HCT116 (cell line): Measurements from ENCODE around the gene SPNS1. TPM values are rescaled to one million over a fixed set of nuclear protein-coding genes. Genes with fewer than 3 reads are reported as not detected.
"Not testable (repeated sequence)": the region's sequence is repeated elsewhere in the genome, so short reads cannot be mapped to it uniquely, and the experiment has no call there.

Experiments
- ATAC-seq: fragments of 200-7000 bp; cut with Tn5 transposase; 2 replicates; pipeline ENCODE4 v1.9.1; 2020; ENCODE audit warnings: mild to moderate bottlenecking, moderate library complexity
- BruUV-seq: library from RNA; stranded (reverse); fragments of 400-500 nt; replicated peaks from 2 replicates; lab custom pipeline; 2021; lab: Mats Ljungman, UMichigan
- CTCF ChIA-PET: fragments of 300-600 bp; sonication (Branson Sonifier 250); formaldehyde crosslinking; loops from one replicate; lab custom pipeline; 2021; ENCODE audit warnings: antibody characterized with exemption; lab: Charles Lee
- POLR2A ChIA-PET: fragments of 300-600, 350-600 bp; sonication (Branson Sonifier 250); formaldehyde crosslinking; loops from one replicate; lab custom pipeline; 2021; ENCODE audit warnings: antibody characterized with exemption; lab: Charles Lee
- RAD21 ChIA-PET, 2 experiments: fragments of 300-600 bp; sonication (Branson Sonifier 250); formaldehyde crosslinking; loops; one replicate each; lab custom pipeline; 2023; ENCODE audit warnings: low total read pairs in 2 of 2; ENCODE audit not compliant: uncharacterized antibody in 2 of 2, unreplicated experiment in 2 of 2, low non-redundant PET in 1 of 2; lab: Charles Lee
- DNase-seq: peaks from one replicate; pipeline ENCODE4 v3.0.0-alpha.2; 2010; ENCODE audit warnings: low read depth, low spot score
- H2AFZ ChIP-seq: fragments of 200-600 bp; shearing (Covaris generic), sonication (generic); 2 replicates; pipeline ENCODE4 v1.6.1; 2017; ENCODE audit warnings: low read depth, mixed run types, mixed read lengths, antibody characterized with exemption, low read length; ENCODE audit not compliant: poor library complexity, severe bottlenecking
- H3K27ac ChIP-seq: 2 replicates; pipeline ENCODE4 v1.5.1; 2012; ENCODE audit warnings: low read depth, low read length
- H3K27me3 ChIP-seq: fragments of 200-600 bp; sonication (generic); 2 replicates; pipeline ENCODE4 v1.6.1; 2016; ENCODE audit warnings: mixed run types, low read length, mixed read lengths; ENCODE audit not compliant: insufficient read depth
- H3K36me3 ChIP-seq, 2 experiments: fragments of 200-500 bp in 1 of 2; fragments of 200-600 bp in 1 of 2; sonication (Bioruptor generic) in 1 of 2; sonication (generic) in 1 of 2; 2 replicates each; pipeline versions ENCODE4 v1.5.1 to v1.6.1; 2014 to 2016; ENCODE audit warnings: low read length in 2 of 2, inconsistent platforms in 1 of 2, mixed read lengths in 1 of 2, mixed run types in 1 of 2; ENCODE audit not compliant: insufficient read depth in 2 of 2, control insufficient read depth in 1 of 2
- H3K4me1 ChIP-seq, 2 experiments: fragments of 200-600 bp in 1 of 2; sonication (generic) in 1 of 2; 2 replicates each; pipeline versions ENCODE4 v1.5.1 to v1.6.1; 2012 to 2017; ENCODE audit warnings: low read length in 2 of 2, inconsistent platforms in 1 of 2, mild to moderate bottlenecking in 1 of 2, mixed read lengths in 1 of 2, mixed run types in 1 of 2, moderate library complexity in 1 of 2; ENCODE audit not compliant: insufficient read depth in 2 of 2, control insufficient read depth in 1 of 2
- H3K4me2 ChIP-seq: fragments of 200-600 bp; sonication (generic); 2 replicates; pipeline ENCODE4 v1.6.1; 2017; ENCODE audit warnings: mixed run types, low read length, mixed read lengths
- H3K4me3 ChIP-seq, 2 experiments: fragments of 200-600 bp in 1 of 2; sonication (generic) in 1 of 2; replicated peaks in 1 of 2; 2 replicates each; pipeline ENCODE4 v1.5.1; 2011 to 2016; ENCODE audit warnings: low read length in 2 of 2, control low read depth in 1 of 2, low read depth in 1 of 2, mild to moderate bottlenecking in 1 of 2, mixed read lengths in 1 of 2, mixed run types in 1 of 2
- H3K79me2 ChIP-seq: fragments of 200-600 bp; sonication (generic); 2 replicates; pipeline ENCODE4 v1.6.1; 2017; ENCODE audit warnings: mild to moderate bottlenecking, mixed run types, low read length, moderate library complexity, mixed read lengths; ENCODE audit not compliant: insufficient read depth
- H3K9ac ChIP-seq: fragments of 200-600 bp; sonication (generic); 2 replicates; pipeline ENCODE4 v1.6.1; 2016; ENCODE audit warnings: low read length, mixed read lengths
- H3K9me2 ChIP-seq: fragments of 200-600 bp; sonication (generic), shearing (Covaris generic); 2 replicates; pipeline ENCODE4 v1.6.1; 2017; ENCODE audit warnings: mixed run types, mild to moderate bottlenecking, moderate library complexity; ENCODE audit not compliant: insufficient read depth
- H3K9me3 ChIP-seq, 2 experiments: fragments of 200-500 bp in 1 of 2; fragments of 200-600 bp in 1 of 2; sonication (Bioruptor generic) in 1 of 2; sonication (generic) in 1 of 2; 2 replicates each; pipeline ENCODE4 v1.6.1; 2014 to 2017; ENCODE audit warnings: low read length in 2 of 2, mixed read lengths in 2 of 2, inconsistent platforms in 1 of 2, low read depth in 1 of 2, mild to moderate bottlenecking in 1 of 2, mixed run types in 1 of 2, moderate library complexity in 1 of 2; ENCODE audit not compliant: control insufficient read depth in 1 of 2, insufficient read depth in 1 of 2
- H4K20me1 ChIP-seq: fragments of 200-600 bp; sonication (generic), shearing (Covaris generic); 2 replicates; pipeline ENCODE4 v1.6.1; 2017; ENCODE audit warnings: mixed run types, mild to moderate bottlenecking, moderate library complexity; ENCODE audit not compliant: insufficient read depth
- CBX3 ChIP-seq: IDR thresholded peaks from 2 replicates; pipeline ENCODE4 v1.6.1; 2012; ENCODE audit warnings: low read depth
- RAD21 ChIP-seq: IDR thresholded peaks from 2 replicates; pipeline ENCODE4 v1.6.1; 2012; ENCODE audit warnings: low read depth, mild to moderate bottlenecking
- REST ChIP-seq: IDR thresholded peaks from 2 replicates; pipeline ENCODE4 v1.6.1; 2012; ENCODE audit warnings: low read depth
- SRF ChIP-seq: IDR thresholded peaks from 2 replicates; pipeline ENCODE4 v1.6.1; 2012; ENCODE audit warnings: low read depth
- ZFX ChIP-seq: fragments of 450-650 bp; IDR thresholded peaks from 2 replicates; pipeline ENCODE4 v1.6.1; 2017
- intact Hi-C: fragments of 100-400 bp; cut with micrococcal nuclease; formaldehyde crosslinking; loops from 2 replicates; pipeline ENCODE4 v1.10.0; 2022
- total RNA-seq: library from RNA; stranded (reverse); gene quantifications from one replicate; pipeline ENCODE4 v1.2.1, GENCODE V29; 2021; ENCODE audit not compliant: unreplicated experiment
- TF ChIP-seq, protein P1 (sequence below): IDR thresholded peaks from 2 replicates; pipeline ENCODE4 v1.6.1; 2012
- TF ChIP-seq, protein P2 (sequence below): IDR thresholded peaks from 2 replicates; pipeline ENCODE4 v1.6.1; 2011; ENCODE audit warnings: mild to moderate bottlenecking, low read length, moderate library complexity; ENCODE audit not compliant: insufficient replicate concordance; ENCODE audit errors: extremely low read depth
- TF ChIP-seq, protein P3 (sequence below), 3 experiments: fragments of 200-600 bp in 1 of 3; sonication (generic) in 1 of 3; IDR thresholded peaks in 2 of 3; conservative IDR thresholded peaks in 1 of 3; 2 replicates each; pipeline ENCODE4 v1.5.1; 2012 to 2017; ENCODE audit warnings: low read depth in 2 of 3, low read length in 2 of 3, antibody characterized with exemption in 1 of 3, borderline replicate concordance in 1 of 3, control low read depth in 1 of 3, mild to moderate bottlenecking in 1 of 3, mixed read lengths in 1 of 3, mixed run types in 1 of 3, moderate library complexity in 1 of 3; ENCODE audit not compliant: insufficient read depth in 1 of 3

Gene SPNS1
- total RNA-seq, 1 experiment from 2014 or later = 32.3 TPM

GRCh38 chr16:28980330-28980729 is 5.8 kb downstream of the SPNS1 start:
- peak; percentile 64 for ATAC-seq

DNA sequence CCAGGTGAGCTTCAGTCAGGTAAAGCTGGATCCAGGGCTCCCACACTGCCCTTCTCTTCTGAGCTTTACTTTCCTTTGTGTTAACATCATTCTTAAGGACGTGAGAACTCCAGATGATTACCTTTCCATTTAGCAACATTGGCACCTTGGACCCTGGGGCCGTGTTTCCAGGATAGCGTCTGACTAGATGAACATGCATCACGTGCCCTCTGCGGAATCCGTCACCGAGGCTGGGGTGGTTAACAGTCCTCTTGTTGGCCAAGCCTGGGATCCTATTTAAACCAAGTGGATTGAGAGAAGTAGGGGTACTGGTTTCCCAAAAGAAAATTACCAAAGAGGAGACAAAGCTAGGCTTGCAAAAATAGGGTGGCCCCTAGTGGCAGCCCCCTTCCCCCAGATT is 6.4 kb downstream of the SPNS1 start:
- H3K4me2 ChIP-seq = no peak overlapping the region
- no TSS peak for BruUV-seq
- H3K27me3 ChIP-seq = no peaks in the 10 kb centered on the region
- H3K9ac ChIP-seq = no peak overlapping the region
- no peaks in the 10 kb centered on the region for H3K79me2 ChIP-seq
- ChIA-PET CTCF (no interaction called here), RAD21 (no interaction called here), POLR2A (no interaction called here)
- no peaks in the 10 kb centered on the region for H3K9me2 ChIP-seq
- no peak overlapping the region for H3K27ac ChIP-seq
- TF ChIP-seq ZFX (no peak), SRF (no peak), REST (no peak), RAD21 (no peak), CBX3 (no peak)
- TF ChIP-seq, protein P1, sequence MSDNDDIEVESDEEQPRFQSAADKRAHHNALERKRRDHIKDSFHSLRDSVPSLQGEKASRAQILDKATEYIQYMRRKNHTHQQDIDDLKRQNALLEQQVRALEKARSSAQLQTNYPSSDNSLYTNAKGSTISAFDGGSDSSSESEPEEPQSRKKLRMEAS = no peak
- TF ChIP-seq, protein P2, sequence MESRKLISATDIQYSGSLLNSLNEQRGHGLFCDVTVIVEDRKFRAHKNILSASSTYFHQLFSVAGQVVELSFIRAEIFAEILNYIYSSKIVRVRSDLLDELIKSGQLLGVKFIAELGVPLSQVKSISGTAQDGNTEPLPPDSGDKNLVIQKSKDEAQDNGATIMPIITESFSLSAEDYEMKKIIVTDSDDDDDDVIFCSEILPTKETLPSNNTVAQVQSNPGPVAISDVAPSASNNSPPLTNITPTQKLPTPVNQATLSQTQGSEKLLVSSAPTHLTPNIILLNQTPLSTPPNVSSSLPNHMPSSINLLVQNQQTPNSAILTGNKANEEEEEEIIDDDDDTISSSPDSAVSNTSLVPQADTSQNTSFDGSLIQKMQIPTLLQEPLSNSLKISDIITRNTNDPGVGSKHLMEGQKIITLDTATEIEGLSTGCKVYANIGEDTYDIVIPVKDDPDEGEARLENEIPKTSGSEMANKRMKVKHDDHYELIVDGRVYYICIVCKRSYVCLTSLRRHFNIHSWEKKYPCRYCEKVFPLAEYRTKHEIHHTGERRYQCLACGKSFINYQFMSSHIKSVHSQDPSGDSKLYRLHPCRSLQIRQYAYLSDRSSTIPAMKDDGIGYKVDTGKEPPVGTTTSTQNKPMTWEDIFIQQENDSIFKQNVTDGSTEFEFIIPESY = no peak
- no peak for DNase-seq
- no peaks in the 10 kb centered on the region for H4K20me1 ChIP-seq
- H3K4me3 ChIP-seq = no peak overlapping the region
- H3K9me3 ChIP-seq = no peaks in the 10 kb centered on the region; a peak in 1 of 4 replicates
- intact Hi-C loops = no loop called here
- no peak overlapping the region for H2AFZ ChIP-seq
- no peaks in the 10 kb centered on the region for H3K4me1 ChIP-seq
- no peak for ATAC-seq
- peaks cover 0 to 15% of the 10 kb centered on the region in 2 experiments; a peak in 2 of 4 replicates for H3K36me3 ChIP-seq

More at GRCh38 chr16:28980330-28980729, 5.8 kb downstream of the SPNS1 start:
- DNase-seq, RAD21 ChIA-PET, H4K20me1 ChIP-seq, H3K27ac ChIP-seq, H3K4me2 ChIP-seq, H3K79me2 ChIP-seq, BruUV-seq, H3K9ac ChIP-seq, H3K9me3 ChIP-seq, intact Hi-C loops, CTCF ChIA-PET, H3K4me1 ChIP-seq, H3K9me2 ChIP-seq, H3K27me3 ChIP-seq, POLR2A ChIA-PET, H2AFZ ChIP-seq, H3K4me3 ChIP-seq: not testable (repeated sequence)
- TF ChIP-seq, protein P3, sequence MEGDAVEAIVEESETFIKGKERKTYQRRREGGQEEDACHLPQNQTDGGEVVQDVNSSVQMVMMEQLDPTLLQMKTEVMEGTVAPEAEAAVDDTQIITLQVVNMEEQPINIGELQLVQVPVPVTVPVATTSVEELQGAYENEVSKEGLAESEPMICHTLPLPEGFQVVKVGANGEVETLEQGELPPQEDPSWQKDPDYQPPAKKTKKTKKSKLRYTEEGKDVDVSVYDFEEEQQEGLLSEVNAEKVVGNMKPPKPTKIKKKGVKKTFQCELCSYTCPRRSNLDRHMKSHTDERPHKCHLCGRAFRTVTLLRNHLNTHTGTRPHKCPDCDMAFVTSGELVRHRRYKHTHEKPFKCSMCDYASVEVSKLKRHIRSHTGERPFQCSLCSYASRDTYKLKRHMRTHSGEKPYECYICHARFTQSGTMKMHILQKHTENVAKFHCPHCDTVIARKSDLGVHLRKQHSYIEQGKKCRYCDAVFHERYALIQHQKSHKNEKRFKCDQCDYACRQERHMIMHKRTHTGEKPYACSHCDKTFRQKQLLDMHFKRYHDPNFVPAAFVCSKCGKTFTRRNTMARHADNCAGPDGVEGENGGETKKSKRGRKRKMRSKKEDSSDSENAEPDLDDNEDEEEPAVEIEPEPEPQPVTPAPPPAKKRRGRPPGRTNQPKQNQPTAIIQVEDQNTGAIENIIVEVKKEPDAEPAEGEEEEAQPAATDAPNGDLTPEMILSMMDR (IDR thresholded peaks at IDR 0.05 in 2 of 3, conservative IDR thresholded peaks at IDR 0.05 in 1 of 3; ENCODE audit: borderline replicate concordance in 1 of 3, insufficient read depth in 1 of 3, low read depth in 2 of 3, low read length in 2 of 3) = peak; percentile 18 to 31 (median 22); a peak in 2 of 6 replicates
- peaks cover 0 to 15% of the 10 kb centered on the region in 2 experiments; a peak in 2 of 4 replicates for H3K36me3 ChIP-seq
